DND-41 (cell line): ENCODE data around the gene ACADM.

Experiments
- ATAC-seq: fragments of 200-7000 bp; cut with Tn5 transposase; 3 replicates; pipeline ENCODE4 v1.9.1; 2021; ENCODE audit warnings: low read depth; ENCODE audit not compliant: insufficient read depth
- DNase-seq: peaks from one replicate; pipeline ENCODE4 v3.0.0-alpha.2; 2020
- H2AFZ ChIP-seq: 2 replicates; pipeline ENCODE4 v1.6.0; 2012; ENCODE audit warnings: low read depth, low read length
- H3K27ac ChIP-seq: 2 replicates; pipeline ENCODE4 v1.5.1; 2012; ENCODE audit warnings: low read length, inconsistent platforms
- H3K27me3 ChIP-seq: fragments of 200-600 bp; sonication (generic); 2 replicates; pipeline ENCODE4 v1.6.0; 2012; ENCODE audit warnings: low read length, mild to moderate bottlenecking, inconsistent platforms; ENCODE audit not compliant: insufficient read depth, poor library complexity
- H3K36me3 ChIP-seq: 2 replicates; pipeline ENCODE4 v1.5.1; 2012; ENCODE audit warnings: low read length, inconsistent platforms; ENCODE audit not compliant: insufficient read depth
- H3K4me1 ChIP-seq: 2 replicates; pipeline ENCODE4 v1.5.1; 2012; ENCODE audit warnings: mild to moderate bottlenecking, low read length; ENCODE audit not compliant: insufficient read depth
- H3K4me2 ChIP-seq: 2 replicates; pipeline ENCODE4 v1.6.0; 2012; ENCODE audit warnings: mild to moderate bottlenecking, moderate library complexity, low read length, inconsistent platforms; ENCODE audit not compliant: insufficient read depth
- H3K4me3 ChIP-seq, 2 experiments: fragments of 200-600 bp in 1 of 2; shearing (Covaris generic) in 1 of 2; 2 replicates each; pipeline ENCODE4 v1.5.1; 2012 to 2016; ENCODE audit warnings: inconsistent platforms in 2 of 2, low read length in 2 of 2, mild to moderate bottlenecking in 2 of 2, low read depth in 1 of 2, moderate library complexity in 1 of 2
- H3K79me2 ChIP-seq: 2 replicates; pipeline ENCODE4 v1.6.0; 2012; ENCODE audit warnings: low read length, inconsistent platforms; ENCODE audit not compliant: insufficient read depth
- H3K9ac ChIP-seq: 2 replicates; pipeline ENCODE4 v1.6.0; 2012; ENCODE audit warnings: low read depth, mild to moderate bottlenecking, inconsistent platforms, low read length, moderate library complexity
- H3K9me3 ChIP-seq: 2 replicates; pipeline ENCODE4 v1.5.1; 2012; ENCODE audit warnings: low read length, moderate library complexity, mild to moderate bottlenecking, inconsistent platforms; ENCODE audit not compliant: insufficient read depth, severe bottlenecking
- H4K20me1 ChIP-seq: 2 replicates; pipeline ENCODE4 v1.6.0; 2012; ENCODE audit warnings: low read length; ENCODE audit not compliant: insufficient read depth
- EZH2 ChIP-seq: IDR thresholded peaks from 3 replicates; pipeline ENCODE4 v1.6.1; 2012; ENCODE audit warnings: borderline replicate concordance, low read depth, mild to moderate bottlenecking, moderate library complexity, low read length, inconsistent platforms; ENCODE audit not compliant: severe bottlenecking
- TF ChIP-seq, protein P1 (sequence below): IDR thresholded peaks from 2 replicates; pipeline ENCODE4 v1.5.1; 2012; ENCODE audit warnings: borderline replicate concordance, low read length, moderate library complexity, mild to moderate bottlenecking; ENCODE audit not compliant: poor library complexity, severe bottlenecking; ENCODE audit errors: extremely low read depth

The ACADM gene

DNA sequence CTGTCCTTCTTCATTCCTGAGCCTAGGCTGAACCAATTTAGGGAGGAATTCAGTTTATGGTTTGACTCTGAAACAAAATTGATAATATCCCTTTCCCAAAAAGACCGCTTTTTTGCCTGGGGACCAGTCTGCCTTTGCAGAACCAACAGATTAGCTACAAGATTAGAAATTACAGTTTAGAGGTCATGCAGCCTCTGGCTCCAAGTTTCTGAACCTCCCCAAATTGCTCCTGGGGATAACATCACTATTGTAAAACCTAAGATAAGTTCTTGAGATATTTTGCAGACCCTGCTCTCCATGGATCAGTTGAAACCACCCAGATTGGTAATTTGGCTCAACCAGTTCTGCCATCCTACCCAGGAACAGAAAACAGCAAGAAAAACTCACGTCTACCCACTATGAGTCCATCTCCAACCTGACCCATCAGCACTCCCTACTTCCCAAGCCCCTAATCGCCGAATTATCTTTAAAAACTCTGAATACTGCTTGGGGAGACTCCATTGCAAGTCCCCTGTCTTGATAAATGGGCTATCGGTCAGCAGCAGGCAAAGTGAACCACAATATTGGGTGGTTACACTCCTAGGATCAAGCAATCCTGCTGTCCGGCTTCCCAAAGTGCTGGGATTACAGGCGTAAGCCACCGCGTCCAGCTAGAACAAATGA is 60.9 kb downstream of the ACADM start:
- H3K27me3 ChIP-seq = no peaks in the 10 kb centered on the region
- peak overlapping the region; percentile 88 for H3K27ac ChIP-seq
- TF ChIP-seq, protein P1, sequence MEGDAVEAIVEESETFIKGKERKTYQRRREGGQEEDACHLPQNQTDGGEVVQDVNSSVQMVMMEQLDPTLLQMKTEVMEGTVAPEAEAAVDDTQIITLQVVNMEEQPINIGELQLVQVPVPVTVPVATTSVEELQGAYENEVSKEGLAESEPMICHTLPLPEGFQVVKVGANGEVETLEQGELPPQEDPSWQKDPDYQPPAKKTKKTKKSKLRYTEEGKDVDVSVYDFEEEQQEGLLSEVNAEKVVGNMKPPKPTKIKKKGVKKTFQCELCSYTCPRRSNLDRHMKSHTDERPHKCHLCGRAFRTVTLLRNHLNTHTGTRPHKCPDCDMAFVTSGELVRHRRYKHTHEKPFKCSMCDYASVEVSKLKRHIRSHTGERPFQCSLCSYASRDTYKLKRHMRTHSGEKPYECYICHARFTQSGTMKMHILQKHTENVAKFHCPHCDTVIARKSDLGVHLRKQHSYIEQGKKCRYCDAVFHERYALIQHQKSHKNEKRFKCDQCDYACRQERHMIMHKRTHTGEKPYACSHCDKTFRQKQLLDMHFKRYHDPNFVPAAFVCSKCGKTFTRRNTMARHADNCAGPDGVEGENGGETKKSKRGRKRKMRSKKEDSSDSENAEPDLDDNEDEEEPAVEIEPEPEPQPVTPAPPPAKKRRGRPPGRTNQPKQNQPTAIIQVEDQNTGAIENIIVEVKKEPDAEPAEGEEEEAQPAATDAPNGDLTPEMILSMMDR = no peak
- no peak for TF ChIP-seq EZH2
- H3K36me3 ChIP-seq = peaks cover 36% of the 10 kb centered on the region
- peak overlapping the region; percentile 79 for H2AFZ ChIP-seq
- peak; percentile 12 for ATAC-seq
- H3K9me3 ChIP-seq = no peaks in the 10 kb centered on the region
- H3K4me3 ChIP-seq = peak overlapping the region; percentile 98 to 100; a peak in 3 of 4 replicates
- peak overlapping the region; percentile 87 for H3K4me2 ChIP-seq
- DNase-seq = no peak
- peaks cover 50% of the 10 kb centered on the region for H3K4me1 ChIP-seq
- peak overlapping the region; percentile 93 for H3K9ac ChIP-seq
- H3K79me2 ChIP-seq = peaks cover 53% of the 10 kb centered on the region
- H4K20me1 ChIP-seq = peaks cover 35% of the 10 kb centered on the region; the same call in 1 of the 2 replicates

DNA sequence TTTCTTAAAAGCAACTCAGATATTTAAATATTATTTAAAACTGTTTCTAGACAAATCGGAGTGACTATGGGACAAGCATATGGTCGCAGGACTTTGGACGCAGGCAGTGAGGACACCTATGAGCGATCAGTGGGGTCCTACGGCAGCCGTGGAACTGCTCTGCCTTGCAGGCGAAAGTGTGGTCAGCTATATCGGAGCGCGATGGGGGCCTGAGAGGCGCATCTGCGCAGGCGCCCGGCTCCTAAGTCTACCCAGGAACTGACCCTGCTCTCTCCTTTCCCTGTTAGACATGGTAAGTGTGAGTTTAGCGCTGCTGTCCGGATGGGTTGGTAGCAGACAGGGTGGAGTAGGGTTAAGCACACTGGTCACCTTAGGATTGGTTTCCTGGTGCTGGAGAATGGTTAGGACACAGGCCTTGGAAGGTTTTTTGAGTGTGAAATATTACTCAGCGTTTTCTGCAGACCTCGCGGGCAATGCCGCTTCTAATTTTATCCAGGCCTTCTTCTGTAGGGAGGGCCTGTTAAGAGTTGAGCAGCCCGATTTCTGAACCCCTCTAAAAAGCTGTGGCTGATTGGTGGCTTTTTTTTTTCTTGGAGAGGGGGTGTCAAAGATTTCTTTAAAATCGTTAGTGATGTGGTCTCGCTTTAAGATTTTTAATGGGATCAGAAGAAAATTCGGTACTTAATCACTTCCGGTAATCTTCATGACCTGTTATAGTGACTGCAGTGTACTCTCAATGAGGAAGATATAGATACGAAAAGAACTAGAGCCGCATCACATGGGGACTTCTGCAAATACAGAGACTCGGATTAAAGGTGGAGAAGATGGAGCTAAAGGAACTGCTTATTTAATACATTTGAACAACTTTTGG is 61.7 kb downstream of the ACADM start, which contains the start of gene RABGGTB:
RABGGTB (plus strand) TSS at position 274 of the 871 bp plus-strand sequence; CDS start at position 290, 16 bp downstream.
- no peaks in the 10 kb centered on the region for H3K9me3 ChIP-seq
- peak within 1 kb of the TSS; percentile 93 for H3K9ac ChIP-seq
- ATAC-seq = peak; percentile 82
- H4K20me1 ChIP-seq = peaks cover 42% of the 10 kb centered on the region
- peak within 1 kb of the TSS; percentile 87 for H3K4me2 ChIP-seq
- H2AFZ ChIP-seq = peak within 1 kb of the TSS; percentile 79
- H3K36me3 ChIP-seq = peaks cover 44% of the 10 kb centered on the region
- no peaks in the 10 kb centered on the region for H3K27me3 ChIP-seq
- peaks cover 61% of the 10 kb centered on the region for H3K79me2 ChIP-seq
- peak; percentile 96 for DNase-seq
- H3K4me3 ChIP-seq = peak within 1 kb of the TSS; percentile 98 to 100
- H3K4me1 ChIP-seq = peaks cover 58% of the 10 kb centered on the region
- H3K27ac ChIP-seq = peak within 1 kb of the TSS; percentile 88
- no peak for TF ChIP-seq EZH2

GRCh38 chr1:75786901-75787493 is 62.5 kb downstream of the ACADM start:
- Histone ChIP-seq H3K79me2 (peaks cover 69% of the 10 kb centered on the region), H3K9me3 (no peaks in the 10 kb centered on the region), H3K36me3 (peaks cover 51% of the 10 kb centered on the region), H3K4me3 (peak overlapping the region; percentile 98 to 100), H3K4me2 (peak overlapping the region; percentile 87), H4K20me1 (peaks cover 43% of the 10 kb centered on the region), H3K27me3 (no peaks in the 10 kb centered on the region), H3K9ac (peak overlapping the region; percentile 93), H2AFZ (no peak overlapping the region), H3K27ac (peak overlapping the region; percentile 88), H3K4me1 (peaks cover 62% of the 10 kb centered on the region)
- TF ChIP-seq EZH2 = no peak
- TF ChIP-seq, protein P1 = no peak
- ATAC-seq (no peak), DNase-seq (no peak)
